Colonic mucosa (tissue), 4 donors: ENCODE data around the gene GSTM4. TPM values are rescaled to one million over a fixed set of nuclear protein-coding genes. Genes with fewer than 3 reads are reported as not detected.
A peak's percentile ranks its signal among the peaks of the same experiment; 100 is the strongest.

ENCODE experiments used
- DNase-seq: peaks from one replicate; pipeline ENCODE4 v3.0.0-alpha.2; 2020
- H3K27ac ChIP-seq: fragments of 200-600 bp; one replicate; pipeline ENCODE4 v1.8.0; 2021
- H3K27me3 ChIP-seq: fragments of 200-600 bp; one replicate; pipeline ENCODE4 v1.8.0; 2021
- H3K36me3 ChIP-seq: fragments of 200-600 bp; one replicate; pipeline ENCODE4 v1.8.0; 2021
- H3K4me1 ChIP-seq: fragments of 200-600 bp; one replicate; pipeline ENCODE4 v1.8.0; 2021; ENCODE audit warnings: mild to moderate bottlenecking
- H3K4me3 ChIP-seq: fragments of 200-600 bp; one replicate; pipeline ENCODE4 v1.8.0; 2021
- H3K9ac ChIP-seq, 2 donors: one replicate each; pipeline ENCODE4 v1.7.0; 2013; ENCODE audit warnings: control low read depth in 2 of 2, low read depth in 2 of 2, low read length in 2 of 2
- H3K9me3 ChIP-seq: fragments of 200-600 bp; one replicate; pipeline ENCODE4 v1.8.0; 2021
- intact Hi-C: fragments of 100-400 bp; cut with DNase I; formaldehyde crosslinking; loops from one replicate; pipeline ENCODE4 v1.14.1; 2022
- total RNA-seq, 2 donors: library from RNA; stranded (reverse); fragmentation: NEBNext Ultra II Directional in 1 of 2; extraction: Animal tissue kit (Norgen Biotek cat#: 25700) in 1 of 2; gene quantifications; one replicate each; pipeline ENCODE4 v1.2.1, GENCODE V29; 2021
- TF ChIP-seq, protein P1 (sequence below): fragments of 200-600 bp; IDR thresholded peaks from one replicate; pipeline ENCODE4 v1.8.0; 2022; ENCODE audit warnings: antibody characterized with exemption, mild to moderate bottlenecking
- donor health status: healthy.
- donor health status: DM: no; HTN: no; CAD: no.
- donor health status: DM: no; HTN: no; CAD: no.

The GSTM4 gene
- total RNA-seq, 2 donors from 2014 or later = 62.6 to 77.4 TPM

DNA sequence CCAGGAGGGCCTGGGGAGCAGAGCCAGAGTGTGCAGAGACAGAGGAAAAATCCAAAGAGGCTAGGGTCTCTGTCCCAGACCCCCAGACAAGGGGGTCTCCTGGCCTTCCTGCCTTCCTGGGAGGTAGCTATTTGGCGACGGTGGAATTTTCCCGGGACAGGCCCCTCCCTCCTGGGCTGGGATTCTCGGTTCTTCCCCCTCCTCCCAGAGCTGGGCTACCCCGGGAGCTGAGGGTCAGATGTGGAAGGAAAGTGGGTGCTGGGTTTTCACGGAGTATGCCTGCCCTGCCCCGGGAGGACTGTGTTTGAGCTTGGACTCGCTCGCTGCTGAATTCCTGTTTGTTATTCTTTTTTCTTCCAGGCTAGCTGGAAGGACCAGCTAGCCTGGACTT lies 35.5 kb upstream of the GSTM4 start:
- intact Hi-C loops = no loop called here
- Histone ChIP-seq H3K9ac (peak overlapping the region; percentile 74 to 90), H3K27me3 (no peaks in the 10 kb centered on the region), H3K36me3 (no peaks in the 10 kb centered on the region), H3K4me3 (peak overlapping the region; percentile 70), H3K4me1 (peaks cover 15% of the 10 kb centered on the region), H3K27ac (peak overlapping the region; percentile 83), H3K9me3 (no peaks in the 10 kb centered on the region)
- DNase-seq = peak; percentile 67
- TF ChIP-seq, protein P1, sequence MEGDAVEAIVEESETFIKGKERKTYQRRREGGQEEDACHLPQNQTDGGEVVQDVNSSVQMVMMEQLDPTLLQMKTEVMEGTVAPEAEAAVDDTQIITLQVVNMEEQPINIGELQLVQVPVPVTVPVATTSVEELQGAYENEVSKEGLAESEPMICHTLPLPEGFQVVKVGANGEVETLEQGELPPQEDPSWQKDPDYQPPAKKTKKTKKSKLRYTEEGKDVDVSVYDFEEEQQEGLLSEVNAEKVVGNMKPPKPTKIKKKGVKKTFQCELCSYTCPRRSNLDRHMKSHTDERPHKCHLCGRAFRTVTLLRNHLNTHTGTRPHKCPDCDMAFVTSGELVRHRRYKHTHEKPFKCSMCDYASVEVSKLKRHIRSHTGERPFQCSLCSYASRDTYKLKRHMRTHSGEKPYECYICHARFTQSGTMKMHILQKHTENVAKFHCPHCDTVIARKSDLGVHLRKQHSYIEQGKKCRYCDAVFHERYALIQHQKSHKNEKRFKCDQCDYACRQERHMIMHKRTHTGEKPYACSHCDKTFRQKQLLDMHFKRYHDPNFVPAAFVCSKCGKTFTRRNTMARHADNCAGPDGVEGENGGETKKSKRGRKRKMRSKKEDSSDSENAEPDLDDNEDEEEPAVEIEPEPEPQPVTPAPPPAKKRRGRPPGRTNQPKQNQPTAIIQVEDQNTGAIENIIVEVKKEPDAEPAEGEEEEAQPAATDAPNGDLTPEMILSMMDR = no peak

DNA sequence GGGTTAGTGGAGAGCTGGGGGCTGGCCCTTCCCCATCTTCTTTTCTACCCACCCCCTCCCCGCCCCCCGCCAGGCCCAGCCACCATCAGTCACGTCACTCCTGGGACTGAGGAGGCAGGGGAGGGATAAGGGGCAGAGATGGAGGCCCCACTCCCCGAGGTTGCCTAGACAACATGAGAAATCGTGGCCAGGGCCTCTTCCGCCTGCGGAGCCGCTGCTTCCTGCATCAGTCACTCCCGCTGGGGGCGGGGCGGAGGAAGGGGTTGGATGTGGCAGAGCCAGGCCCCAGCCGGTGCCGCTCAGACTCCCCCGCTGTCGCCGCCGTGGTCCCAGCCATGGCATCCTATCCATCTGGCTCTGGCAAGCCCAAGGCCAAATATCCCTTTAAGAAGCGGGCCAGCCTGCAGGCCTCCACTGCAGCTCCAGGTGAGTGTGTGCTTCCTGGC lies 35.0 kb upstream of the GSTM4 start:
- no peaks in the 10 kb centered on the region for H3K27me3 ChIP-seq
- DNase-seq = peak; percentile 96
- no peaks in the 10 kb centered on the region for H3K9me3 ChIP-seq
- intact Hi-C loops = no loop called here
- H3K9ac ChIP-seq = peak overlapping the region; percentile 75 to 90
- no peaks in the 10 kb centered on the region for H3K36me3 ChIP-seq
- peak overlapping the region; percentile 83 for H3K27ac ChIP-seq
- H3K4me3 ChIP-seq = peak overlapping the region; percentile 70
- peaks cover 15% of the 10 kb centered on the region for H3K4me1 ChIP-seq
- TF ChIP-seq, protein P1 = no peak

DNA sequence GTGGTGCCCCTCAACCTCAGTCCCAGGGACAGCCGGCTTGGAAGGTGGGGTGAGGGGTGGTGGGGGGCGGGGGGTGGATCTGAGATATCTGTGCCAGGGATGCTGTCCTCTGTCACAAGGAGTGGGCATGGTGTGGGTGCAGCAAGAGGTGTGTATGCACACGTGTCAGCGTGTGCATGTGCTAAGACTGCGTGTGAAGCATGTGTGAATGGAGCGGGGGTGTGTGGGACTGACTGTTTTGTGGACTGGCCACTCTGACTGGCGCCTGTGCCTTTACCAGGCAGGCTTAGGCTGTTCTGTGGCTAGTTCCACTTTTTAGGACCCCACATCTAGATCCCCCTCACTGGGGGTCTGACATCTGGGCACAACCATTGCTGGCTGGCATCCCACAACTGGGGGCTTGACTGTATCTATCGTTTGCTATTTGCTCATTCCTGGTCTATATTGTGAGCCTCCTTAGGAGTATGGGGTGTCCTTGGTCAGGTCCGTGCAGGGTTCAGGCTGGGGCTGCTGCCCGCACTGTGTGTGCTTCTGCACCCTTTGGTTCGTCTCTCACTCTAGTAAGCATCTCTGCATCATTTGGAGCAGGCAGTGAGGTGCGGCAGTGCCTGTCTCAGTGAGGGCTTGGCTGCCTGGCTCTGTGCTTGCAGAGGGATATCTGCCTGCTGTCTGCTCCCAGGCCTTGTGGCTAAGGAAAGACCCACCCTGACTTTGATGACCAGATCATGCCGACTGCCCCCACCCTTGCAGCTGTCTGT lies 34.3 kb upstream of the GSTM4 start:
- Histone ChIP-seq H3K4me1 (peaks cover 15% of the 10 kb centered on the region), H3K9me3 (no peaks in the 10 kb centered on the region), H3K27ac (peak overlapping the region; percentile 83), H3K27me3 (no peaks in the 10 kb centered on the region), H3K4me3 (peak overlapping the region; percentile 70), H3K36me3 (no peaks in the 10 kb centered on the region), H3K9ac (peak overlapping the region; percentile 75 to 78)
- TF ChIP-seq, protein P1 = no peak
- intact Hi-C loops = no loop called here
- DNase-seq = no peak

DNA sequence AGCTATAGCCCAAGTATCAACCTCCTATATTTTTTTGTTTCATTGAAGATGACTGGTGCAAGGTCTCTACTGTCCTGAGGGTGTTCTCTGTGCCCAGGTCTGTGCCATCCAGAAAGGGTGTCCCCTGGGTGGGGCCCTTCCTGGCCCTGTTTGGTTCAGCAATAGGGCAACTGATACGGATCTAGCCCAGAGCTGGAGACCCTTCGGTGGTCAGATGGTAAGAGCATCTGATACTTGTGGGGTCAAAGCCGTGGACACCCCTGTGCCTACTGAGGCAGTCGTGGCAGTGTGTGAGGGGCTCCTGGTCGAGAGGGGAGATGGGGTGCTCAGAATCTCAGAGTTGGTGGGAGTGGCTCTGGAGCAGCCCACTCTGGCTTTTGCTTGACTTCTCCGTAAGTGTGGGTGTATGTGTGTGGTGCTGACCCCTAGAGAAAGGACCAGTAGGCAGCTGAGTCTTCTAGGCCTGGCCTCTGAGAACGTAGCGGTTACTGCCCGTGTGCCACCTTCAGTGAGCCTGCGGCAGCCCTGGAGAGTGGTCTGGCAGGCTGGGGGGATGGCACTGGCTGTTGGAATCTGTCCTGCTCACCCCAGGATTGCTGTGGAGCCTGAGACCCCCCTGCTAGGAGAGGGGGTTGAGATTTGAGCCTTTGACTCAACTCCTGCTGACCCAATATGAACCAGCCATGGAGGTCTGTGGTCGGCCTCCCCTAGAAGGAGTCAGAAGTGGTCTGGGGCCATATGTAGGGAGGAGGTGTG lies 33.6 kb upstream of the GSTM4 start:
- TF ChIP-seq, protein P1 = no peak
- intact Hi-C loops = no loop called here
- Histone ChIP-seq H3K4me3 (no peak overlapping the region), H3K27ac (no peak overlapping the region), H3K36me3 (no peaks in the 10 kb centered on the region), H3K9ac (peak overlapping the region; percentile 75 to 78), H3K4me1 (peaks cover 15% of the 10 kb centered on the region), H3K27me3 (no peaks in the 10 kb centered on the region), H3K9me3 (no peaks in the 10 kb centered on the region)
- no peak for DNase-seq

DNA sequence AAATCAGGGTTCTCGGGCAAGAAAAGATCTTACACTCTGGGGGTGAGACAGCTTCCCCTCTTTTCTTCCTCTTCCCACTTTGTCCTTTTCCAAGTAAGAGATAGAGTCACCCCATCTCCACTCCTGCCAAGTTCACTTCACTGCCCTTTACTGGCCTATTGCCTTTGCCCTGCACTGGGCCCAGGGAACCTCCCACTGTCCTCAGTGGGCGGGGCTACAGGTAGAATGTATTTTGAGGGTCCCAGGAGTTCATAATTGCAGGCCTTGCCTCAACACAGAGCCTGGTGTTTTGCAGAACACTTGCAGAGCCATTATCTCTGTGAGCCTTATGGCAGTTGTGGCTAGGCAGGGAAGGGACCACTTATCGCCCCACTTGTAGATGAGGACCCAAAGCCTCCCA lies 33.0 kb upstream of the GSTM4 start:
- intact Hi-C loops = no loop called here
- H3K36me3 ChIP-seq = no peaks in the 10 kb centered on the region
- peaks cover 15% of the 10 kb centered on the region for H3K4me1 ChIP-seq
- no peak overlapping the region for H3K4me3 ChIP-seq
- no peaks in the 10 kb centered on the region for H3K27me3 ChIP-seq
- H3K9me3 ChIP-seq = no peaks in the 10 kb centered on the region
- TF ChIP-seq, protein P1 = no peak
- no peak for DNase-seq
- H3K9ac ChIP-seq = no peak overlapping the region
- no peak overlapping the region for H3K27ac ChIP-seq
